ENCODE measurements around the gene PKDCC. TPM values are rescaled to one million over a fixed set of nuclear protein-coding genes. Genes with fewer than 3 reads are reported as not detected.
A peak's percentile ranks its signal among the peaks of the same experiment; 100 is the strongest.
"Not testable (repeated sequence)": the region's sequence is repeated elsewhere in the genome, so short reads cannot be mapped to it uniquely, and the experiment has no call there.

Gene PKDCC
- total RNA-seq, 1 donor = 0.27 TPM

GRCh38 chr2:42084231-42084671 lies 36.4 kb downstream of the PKDCC start:
- no peak for DNase-seq (ENCODE audit: low read depth in 2 of 3, low spot score in 2 of 3)

DNA sequence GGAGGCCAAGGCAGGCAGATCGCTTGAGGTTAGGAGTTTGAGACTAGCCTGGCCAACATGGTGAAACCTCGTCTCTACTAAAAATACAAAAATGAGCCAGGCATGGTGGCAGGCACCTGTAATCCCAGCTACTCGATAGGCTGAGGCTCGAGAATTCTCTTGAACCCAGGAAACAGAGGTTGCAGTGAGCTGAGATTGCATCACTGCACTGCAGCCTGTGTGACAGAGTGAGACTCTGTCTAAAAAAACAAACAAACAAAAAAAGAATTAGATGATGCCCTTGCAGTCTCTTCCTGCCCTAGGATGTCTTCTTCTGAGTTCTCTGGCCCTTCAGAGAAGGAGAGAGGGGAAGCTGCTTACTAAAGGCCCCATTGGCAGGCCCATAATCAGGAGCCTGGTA lies 37.2 kb downstream of the PKDCC start:
- not testable (repeated sequence) for DNase-seq (ENCODE audit: low read depth in 2 of 3, low spot score in 2 of 3)

- no peak for DNase-seq (ENCODE audit: low read depth in 2 of 3, low spot score in 2 of 3)
These were observed 38.1 kb downstream of the PKDCC start for GRCh38 chr2:42085706-42086487.

- peak in 2 of 3 donors; percentile 40 to 83 for DNase-seq (ENCODE audit: low read depth in 2 of 3, low spot score in 2 of 3)
These were observed 38.7 kb downstream of the PKDCC start for GRCh38 chr2:42086500-42086953.

DNA sequence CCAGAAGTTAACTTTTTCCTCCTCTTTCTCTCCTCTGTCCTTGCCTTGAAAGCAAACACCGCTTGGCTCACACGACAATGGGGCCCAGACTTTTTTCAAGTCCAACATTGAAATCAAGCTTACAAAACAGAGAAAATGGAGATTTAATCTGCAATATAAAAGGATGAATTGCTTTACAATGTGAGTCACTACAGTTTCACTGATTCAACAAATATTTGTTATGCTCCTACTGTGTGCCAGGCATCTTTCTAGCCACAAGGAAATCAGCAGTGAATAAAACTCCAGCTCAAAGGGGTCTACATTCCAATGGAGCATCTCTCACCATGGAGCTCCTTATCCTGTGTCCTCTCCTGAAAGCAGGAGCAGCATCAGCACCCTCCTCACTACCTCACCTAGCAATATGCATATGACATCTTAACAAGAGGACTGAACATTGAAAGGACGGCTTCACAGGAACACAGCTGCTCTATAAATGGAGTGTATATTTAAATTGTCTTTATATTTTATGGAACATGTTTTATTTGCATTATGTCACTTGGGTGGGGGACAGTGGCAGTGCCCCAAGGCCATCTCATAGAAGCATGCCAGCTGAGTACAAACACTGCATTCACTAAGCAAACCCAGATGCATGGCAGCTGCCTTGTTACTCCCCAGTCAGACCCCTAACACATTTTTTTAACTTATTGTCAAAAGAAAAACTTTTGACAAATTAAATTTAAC lies 39.5 kb downstream of the PKDCC start:
- DNase-seq (ENCODE audit: low read depth in 2 of 3, low spot score in 2 of 3) = no peak

DNA sequence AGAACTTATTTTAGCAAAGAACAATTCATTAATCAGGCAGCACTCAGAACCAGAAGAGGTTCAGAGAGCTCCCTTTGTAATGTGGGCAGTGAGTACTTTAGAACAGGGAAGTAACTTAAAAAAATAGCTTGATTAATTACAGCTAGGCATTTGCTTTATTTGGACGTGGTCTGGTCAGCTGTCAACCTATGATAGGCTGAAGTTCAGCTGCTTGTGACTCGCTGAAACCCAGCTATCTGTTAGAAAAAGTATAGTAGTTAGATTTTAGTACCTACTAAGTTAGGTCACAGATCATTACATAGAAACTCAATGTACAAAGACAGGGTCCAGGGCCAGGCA lies 40.0 kb downstream of the PKDCC start:
- no peak for DNase-seq (ENCODE audit: low read depth in 2 of 3, low spot score in 2 of 3)

DNA sequence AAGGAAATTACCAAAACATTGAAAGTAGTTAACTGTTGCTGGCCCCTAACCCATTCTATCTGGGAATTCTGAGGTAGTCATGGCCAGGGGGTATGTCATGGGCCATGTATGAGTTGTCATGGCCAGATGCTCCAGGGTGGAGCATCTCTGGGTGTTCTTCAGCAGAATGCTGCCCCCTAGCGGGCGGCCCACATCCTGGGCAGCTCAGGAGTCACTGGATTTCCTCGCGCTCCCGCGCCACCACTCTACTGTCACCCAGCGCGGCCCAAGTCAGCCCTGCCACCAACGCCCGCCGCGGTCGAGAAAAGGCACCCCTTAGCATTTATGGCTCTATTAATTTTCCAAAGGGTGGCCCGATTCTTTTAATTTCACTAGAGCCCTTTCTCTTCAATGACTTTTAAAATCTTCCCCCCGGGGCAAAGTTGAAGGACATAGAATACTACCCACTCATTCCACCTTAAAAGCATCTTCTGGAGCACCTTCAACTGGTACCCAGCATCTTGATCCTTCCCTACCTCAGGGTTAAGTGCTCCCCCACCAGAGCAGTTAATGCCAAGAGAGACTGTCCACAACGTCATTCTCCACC lies 41.6 kb downstream of the PKDCC start:
- peak in 1 of 3 donors; percentile 70 for DNase-seq (ENCODE audit: low read depth in 2 of 3, low spot score in 2 of 3)

GRCh38 chr2:42090216-42090615 lies 42.4 kb downstream of the PKDCC start:
- DNase-seq (ENCODE audit: low read depth in 2 of 3, low spot score in 2 of 3) = no peak

DNA sequence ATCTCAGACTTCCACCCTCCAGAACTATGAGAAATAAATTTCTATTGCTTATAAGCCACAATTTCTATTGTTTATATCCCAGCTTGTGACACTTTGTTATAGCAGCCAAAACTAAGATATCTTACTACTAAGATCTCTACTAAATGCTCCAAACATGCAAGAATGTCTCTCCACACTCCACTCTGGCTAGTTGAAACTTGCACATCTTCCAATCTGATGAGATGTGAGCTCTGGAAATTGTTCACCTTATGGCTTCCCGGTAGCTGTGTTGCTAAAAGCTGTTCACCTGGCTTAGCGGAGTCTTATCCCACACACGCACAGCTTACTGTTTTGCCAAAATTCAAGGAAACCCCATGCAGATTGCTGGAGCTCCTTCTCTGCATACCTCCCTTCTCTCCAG lies 43.9 kb downstream of the PKDCC start:
- no peak for DNase-seq (ENCODE audit: low read depth in 2 of 3, low spot score in 2 of 3)

DNA sequence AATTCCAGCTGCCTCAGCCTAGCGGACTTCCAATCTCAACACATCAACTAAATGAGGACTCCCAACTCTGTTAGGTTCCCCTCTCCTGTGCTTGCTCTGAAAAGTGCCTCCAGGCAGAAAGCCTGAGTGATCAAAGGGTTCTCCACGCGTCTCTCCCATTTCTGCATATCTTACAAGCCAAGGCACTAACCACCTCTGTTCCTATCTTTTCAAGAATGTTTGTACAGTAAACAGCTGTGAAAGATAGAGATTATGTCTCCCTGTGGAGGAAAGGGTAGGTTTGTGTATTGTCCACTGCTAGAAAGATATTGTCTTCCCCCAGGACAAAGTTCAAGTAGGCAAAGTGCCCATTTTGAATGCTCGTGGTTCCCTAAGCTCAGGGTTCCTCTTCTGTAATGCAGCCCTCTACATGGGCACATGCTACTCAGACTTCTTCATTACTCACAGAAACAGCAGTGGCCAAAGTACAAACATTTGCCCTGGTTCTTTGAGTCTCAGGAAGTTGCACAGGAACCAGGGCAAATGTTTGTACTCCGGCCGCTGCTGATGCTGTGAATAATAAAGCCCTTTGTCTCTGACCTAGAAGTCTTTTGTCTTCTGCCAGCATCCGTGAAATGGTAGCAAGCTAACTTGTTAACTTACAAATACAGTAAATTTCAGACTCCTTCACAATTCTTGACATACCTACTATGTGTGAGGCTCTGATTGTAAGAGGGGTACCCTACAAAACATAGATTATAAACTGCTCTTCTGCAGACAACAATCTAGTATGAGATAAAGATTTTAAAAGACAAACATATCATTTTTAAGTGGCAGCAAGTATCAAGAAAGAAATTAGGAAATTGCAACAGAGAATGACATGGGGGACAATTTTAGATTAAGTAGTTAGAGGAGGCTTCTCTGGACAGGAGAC lies 44.5 kb downstream of the PKDCC start:
- DNase-seq (ENCODE audit: low read depth in 2 of 3, low spot score in 2 of 3) = no peak

- no peak for DNase-seq (ENCODE audit: low read depth in 2 of 3, low spot score in 2 of 3)
These were observed 46.3 kb downstream of the PKDCC start for GRCh38 chr2:42094114-42094513.

DNA sequence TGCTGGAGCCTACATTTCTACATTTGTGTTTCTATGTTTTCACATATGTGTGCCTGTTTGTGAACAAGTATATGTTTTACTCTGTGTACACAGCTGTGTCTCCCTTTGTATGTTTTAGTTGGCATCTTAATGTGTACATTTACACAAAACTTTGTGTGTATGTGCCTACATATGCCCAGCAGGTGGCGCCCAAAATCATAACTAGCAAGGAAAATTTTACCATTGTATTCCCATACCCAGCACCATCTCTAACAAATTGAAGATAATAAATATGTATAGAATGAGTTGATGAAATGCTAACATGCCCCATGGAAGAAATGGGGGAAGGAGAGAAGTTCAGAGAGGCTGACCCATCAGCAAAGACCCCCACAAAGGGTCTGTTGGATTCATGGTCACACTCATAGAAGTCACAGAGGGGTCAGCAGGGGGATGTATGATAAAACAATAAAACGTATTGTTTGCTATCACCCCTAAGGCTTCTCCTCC lies 48.1 kb downstream of the PKDCC start:
- peak; percentile 60 to 83 (median 69) for DNase-seq (ENCODE audit: low read depth in 2 of 3, low spot score in 2 of 3)

- no peak for DNase-seq (ENCODE audit: low read depth in 2 of 3, low spot score in 2 of 3)
These were observed 49.2 kb downstream of the PKDCC start for GRCh38 chr2:42096869-42097591.

- no peak for DNase-seq (ENCODE audit: low read depth in 2 of 3, low spot score in 2 of 3)
These were observed 51.0 kb downstream of the PKDCC start for GRCh38 chr2:42098571-42099437.

- no peak for DNase-seq (ENCODE audit: low read depth in 2 of 3, low spot score in 2 of 3)
These were observed 51.8 kb downstream of the PKDCC start for GRCh38 chr2:42099438-42100173.

DNA sequence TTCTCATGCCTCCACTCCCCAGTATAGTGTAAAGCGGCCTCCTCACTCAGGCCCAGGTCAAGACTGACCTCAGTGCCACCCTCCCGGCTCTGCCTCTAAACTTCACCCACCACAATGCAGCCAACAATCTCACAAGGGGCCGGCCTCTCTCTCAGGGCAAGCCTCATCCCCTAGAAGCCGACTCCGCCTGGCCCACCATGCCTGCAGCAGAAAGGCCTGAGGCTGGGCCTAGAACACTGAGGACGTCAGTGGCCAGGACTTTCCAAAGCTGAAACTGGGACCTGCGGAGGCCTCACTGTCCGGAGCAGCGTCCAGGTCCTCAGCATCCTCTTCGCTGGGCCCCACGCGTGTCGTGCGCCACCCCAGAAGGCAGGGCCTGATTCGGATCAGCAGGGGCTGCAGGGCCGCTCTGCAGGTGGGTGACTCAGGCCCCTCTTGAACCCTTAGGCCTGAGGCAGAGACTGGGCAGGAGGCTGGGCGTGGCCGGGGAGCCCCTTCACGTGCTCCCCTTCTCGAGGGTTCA lies 52.9 kb downstream of the PKDCC start:
- DNase-seq (ENCODE audit: low read depth in 2 of 3, low spot score in 2 of 3) = no peak

GRCh38 chr2:42101206-42102023 lies 53.6 kb downstream of the PKDCC start:
- DNase-seq (ENCODE audit: low read depth in 2 of 3, low spot score in 2 of 3) = peak; percentile 43 to 50 (median 48)
